GM12873 (cell line): ENCODE measurements around the gene SRSF3.

Experiments
- TF ChIP-seq, protein P1 (sequence below): IDR thresholded peaks from 2 replicates; pipeline ENCODE4 v1.5.1; 2012; ENCODE audit warnings: low read depth, mild to moderate bottlenecking, moderate library complexity, low read length, control low read depth; ENCODE audit not compliant: insufficient read depth; ENCODE audit errors: missing control alignments

The SRSF3 gene

DNA sequence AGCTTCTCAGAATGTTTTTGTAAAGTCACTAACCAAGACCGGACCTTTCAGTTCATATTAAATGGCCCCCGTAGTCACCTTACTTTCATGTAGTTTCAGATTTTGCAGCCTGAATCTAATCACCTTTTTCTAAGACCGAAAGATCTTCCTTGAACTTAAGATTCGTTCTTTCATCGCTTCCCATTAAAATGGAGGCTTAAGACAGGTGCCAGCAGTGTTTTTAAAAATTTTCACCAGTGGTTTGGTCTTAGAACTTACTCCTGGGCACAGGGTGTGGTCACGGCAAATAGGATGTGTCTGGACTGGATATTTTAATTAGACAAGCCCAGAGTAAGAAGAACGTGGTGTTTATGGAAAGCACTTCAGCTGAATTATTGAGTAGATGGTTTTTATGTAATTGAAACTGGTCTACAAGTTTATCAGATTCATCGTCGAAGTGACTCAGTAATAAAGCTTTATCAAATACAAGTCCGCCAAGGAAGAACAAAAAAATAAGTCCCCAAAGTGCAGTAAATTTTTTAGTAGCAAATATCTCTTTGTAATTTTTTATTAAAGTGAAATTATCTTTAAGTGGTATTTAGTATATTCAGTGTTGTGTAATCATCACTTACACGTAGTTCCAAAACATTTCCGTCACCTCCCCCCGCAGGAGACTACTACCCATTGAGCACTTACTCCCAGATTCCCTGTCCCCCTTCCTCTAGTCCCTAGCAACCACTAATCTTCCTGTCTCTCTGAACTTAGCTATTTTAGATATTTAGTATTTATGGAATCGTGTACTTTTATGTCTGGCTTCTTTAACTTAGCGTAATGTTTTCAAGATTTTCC lies 868 bp downstream of the SRSF3 start:
- TF ChIP-seq, protein P1, sequence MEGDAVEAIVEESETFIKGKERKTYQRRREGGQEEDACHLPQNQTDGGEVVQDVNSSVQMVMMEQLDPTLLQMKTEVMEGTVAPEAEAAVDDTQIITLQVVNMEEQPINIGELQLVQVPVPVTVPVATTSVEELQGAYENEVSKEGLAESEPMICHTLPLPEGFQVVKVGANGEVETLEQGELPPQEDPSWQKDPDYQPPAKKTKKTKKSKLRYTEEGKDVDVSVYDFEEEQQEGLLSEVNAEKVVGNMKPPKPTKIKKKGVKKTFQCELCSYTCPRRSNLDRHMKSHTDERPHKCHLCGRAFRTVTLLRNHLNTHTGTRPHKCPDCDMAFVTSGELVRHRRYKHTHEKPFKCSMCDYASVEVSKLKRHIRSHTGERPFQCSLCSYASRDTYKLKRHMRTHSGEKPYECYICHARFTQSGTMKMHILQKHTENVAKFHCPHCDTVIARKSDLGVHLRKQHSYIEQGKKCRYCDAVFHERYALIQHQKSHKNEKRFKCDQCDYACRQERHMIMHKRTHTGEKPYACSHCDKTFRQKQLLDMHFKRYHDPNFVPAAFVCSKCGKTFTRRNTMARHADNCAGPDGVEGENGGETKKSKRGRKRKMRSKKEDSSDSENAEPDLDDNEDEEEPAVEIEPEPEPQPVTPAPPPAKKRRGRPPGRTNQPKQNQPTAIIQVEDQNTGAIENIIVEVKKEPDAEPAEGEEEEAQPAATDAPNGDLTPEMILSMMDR, result no peak

DNA sequence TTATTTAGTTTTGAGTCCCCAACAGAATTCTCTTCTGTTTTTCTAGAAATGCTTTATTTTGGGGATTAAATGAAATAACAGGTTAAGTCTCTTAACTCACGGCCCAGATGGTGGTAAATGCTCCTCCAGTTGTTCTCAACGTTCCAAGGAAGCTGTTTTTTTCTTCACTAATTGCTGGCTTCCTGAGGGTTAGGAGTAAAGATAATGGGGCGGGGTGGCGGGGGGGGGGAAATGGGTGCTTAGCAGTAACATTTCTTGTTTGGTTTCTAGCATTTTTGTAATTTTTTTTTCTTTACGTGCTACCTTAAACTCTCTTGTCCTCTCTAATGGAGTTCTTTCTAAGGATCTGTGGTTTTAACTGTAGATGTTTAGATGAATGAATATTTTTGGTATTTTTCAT lies 2.2 kb downstream of the SRSF3 start:
- TF ChIP-seq, protein P1, result no peak

DNA sequence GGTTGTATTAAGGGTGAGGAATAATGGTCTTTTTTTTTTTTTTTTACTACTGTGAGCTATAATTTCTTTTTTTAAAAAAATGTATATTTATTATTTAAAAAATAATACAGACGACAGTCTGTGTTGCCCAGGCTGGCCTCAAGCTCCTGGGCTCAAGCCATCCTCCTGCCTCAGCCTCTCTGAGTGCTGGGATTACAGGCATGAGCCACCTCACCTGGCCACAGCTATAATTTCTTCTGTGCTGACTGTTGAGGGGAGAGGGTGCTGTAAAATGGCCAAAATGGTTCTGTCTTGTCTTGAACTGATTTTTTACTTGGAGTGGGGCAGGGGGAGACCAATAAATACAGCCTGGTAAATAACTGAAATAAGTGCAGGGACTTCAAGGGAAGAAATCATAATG lies 3.6 kb downstream of the SRSF3 start:
- TF ChIP-seq, protein P1, result no peak

DNA sequence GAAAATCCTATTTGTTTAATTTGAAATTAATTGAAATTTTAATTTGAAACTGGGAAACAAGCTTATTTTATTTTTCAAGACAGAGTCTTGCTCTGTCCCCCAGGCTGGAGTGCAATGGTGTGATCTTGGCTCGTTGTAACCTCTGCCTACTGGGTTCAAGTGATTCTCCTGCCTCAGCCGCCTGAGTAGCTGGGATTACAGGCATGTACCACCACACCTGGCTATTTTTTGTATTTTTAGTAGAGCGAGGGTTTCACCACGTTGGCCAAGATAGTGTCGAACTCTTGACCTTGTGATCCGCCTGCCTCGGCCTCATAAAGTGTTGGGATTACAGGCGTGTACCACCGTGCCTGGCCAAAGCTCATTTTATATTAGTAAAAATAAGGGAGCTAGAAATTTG lies 4.2 kb downstream of the SRSF3 start:
- TF ChIP-seq, protein P1, result no peak

DNA sequence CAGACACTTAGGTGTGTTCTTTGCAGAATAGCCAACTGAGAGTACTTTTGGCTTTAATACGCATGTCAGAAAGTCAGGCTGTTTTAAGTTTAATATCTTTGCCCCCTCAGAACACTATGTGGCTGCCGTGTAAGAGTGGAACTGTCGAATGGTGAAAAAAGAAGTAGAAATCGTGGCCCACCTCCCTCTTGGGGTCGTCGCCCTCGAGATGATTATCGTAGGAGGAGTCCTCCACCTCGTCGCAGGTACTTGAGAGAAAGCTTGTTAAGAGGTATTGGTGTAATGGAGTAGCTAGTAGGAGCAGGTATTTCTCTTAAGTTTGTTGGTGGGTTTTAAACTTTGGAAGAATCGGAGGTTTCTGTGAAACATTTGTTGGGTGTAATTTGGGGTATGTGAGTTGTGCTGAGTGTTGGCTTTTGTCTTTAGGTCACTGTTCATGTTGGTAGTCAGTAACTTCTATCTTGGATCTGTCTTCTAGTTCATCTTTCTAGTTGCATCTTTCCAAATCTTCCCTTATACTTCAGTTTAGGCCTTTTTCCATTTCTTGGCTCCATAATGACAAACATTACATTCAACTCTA lies 4.7 kb downstream of the SRSF3 start:
- TF ChIP-seq, protein P1, result no peak

DNA sequence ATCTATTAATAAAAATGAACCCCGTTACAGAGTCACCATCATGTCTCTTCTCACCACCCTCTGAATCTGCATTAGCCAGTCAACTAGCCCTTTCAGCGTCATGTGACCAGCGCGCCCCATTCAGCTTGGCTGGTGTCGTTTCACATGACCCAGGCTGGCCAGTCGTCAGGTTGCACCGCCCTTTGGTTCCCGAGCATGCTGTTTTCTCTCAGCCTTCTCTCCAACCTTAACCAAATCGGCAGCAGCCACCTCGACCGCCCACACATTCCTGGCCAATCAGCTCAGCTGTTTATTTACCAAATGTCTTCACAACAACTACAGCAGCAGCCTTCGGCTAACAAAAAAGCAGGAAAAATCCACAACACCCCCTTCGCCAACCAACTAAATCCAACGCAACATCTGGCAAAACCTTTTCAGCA lies 5.6 kb downstream of the SRSF3 start:
- TF ChIP-seq, protein P1, result no peak

DNA sequence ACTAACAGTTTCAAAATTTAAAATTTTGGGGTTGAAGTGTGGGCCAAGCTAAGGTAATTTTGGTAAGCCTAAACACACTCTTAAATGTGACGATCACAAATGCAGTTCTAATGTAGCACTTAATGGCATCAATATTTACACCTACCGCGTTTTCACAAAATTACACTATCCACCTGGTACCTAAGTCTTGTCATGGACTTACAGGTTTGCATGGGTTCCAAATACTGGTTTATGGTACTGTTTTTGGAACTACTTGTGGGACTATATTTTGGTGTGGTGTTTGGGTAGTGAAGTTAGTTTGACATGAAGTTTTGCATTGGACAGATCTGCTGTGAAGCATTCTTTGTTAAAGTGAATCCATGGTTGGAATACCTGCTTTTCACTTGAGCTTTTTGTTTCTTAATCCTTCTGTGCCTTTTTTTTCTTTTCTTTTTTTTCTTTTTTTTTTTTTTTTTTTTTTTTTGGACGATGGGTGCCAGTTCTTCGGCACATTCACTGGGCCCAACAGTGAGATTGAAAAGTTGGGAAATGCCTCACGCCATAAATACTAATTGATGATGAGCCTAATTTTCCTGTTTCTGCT lies 6.5 kb downstream of the SRSF3 start:
- TF ChIP-seq, protein P1, result no peak
